Measurements from ENCODE around the gene UBC. TPM values are rescaled to one million over a fixed set of nuclear protein-coding genes. Genes with fewer than 3 reads are reported as not detected.

UBC gene
- total and polyA plus RNA-seq, 2 of the 4 experiments (the other 2 are of a cell fraction): 2,042 to 4,320 TPM

GRCh38 chr12:124864326-124864752 lies 50.1 kb downstream of the UBC start:
- H3K36me3 ChIP-seq (ENCODE audit: control insufficient read depth, insufficient read depth, low read length): no peaks in the 10 kb centered on the region
- peak overlapping the region; percentile 74 for H2BK20ac ChIP-seq (ENCODE audit: low read depth, low read length)
- H3K23ac ChIP-seq (ENCODE audit: low read depth, low read length): peak overlapping the region; percentile 90
- WGBS, 2 experiments (ENCODE audit: extremely low coverage in 2 of 2, insufficient read length in 1 of 2): 94% methylated on average over 10 of the region's 14 CpGs; no CpG with 5 or more reads in 1 of the 2 experiments
- peak overlapping the region; percentile 97 for H2AFZ ChIP-seq (replicated peaks; ENCODE audit: low read length, poor library complexity)
- peaks cover 0 to 9% of the 10 kb centered on the region in 2 experiments; a peak in 1 of 4 replicates for H3K79me1 ChIP-seq (ENCODE audit: low read depth in 1 of 2, low read length in 2 of 2)
- ATAC-seq (ENCODE audit: low read depth) (no peak), DNase-seq (no peak)
- peak overlapping the region; percentile 97 for H2AK9ac ChIP-seq (replicated peaks; ENCODE audit: low read depth, low read length, poor library complexity)
- H2BK15ac ChIP-seq (ENCODE audit: low read depth, low read length): peak overlapping the region; percentile 97; the same call in 2 of the 3 replicates
- H3K27me3 ChIP-seq (ENCODE audit: control insufficient read depth, insufficient read depth, low read length): no peaks in the 10 kb centered on the region
- H3K9ac ChIP-seq (ENCODE audit: low read depth, low read length): peak overlapping the region; percentile 38
- H4K5ac ChIP-seq (ENCODE audit: low read depth, low read length): peak overlapping the region; percentile 99
- TF ChIP-seq RCOR1 (IDR thresholded peaks at IDR 0.05; ENCODE audit: insufficient replicate concordance, low read length) (no peak), CEBPB (IDR thresholded peaks at IDR 0.05; ENCODE audit: low read depth, low read length) (no peak), ELK1 (IDR thresholded peaks at IDR 0.05; ENCODE audit: borderline replicate concordance, low read depth, low read length) (no peak), FOS (IDR thresholded peaks at IDR 0.05; ENCODE audit: low read depth, low read length) (no peak), RAD21 (IDR thresholded peaks at IDR 0.05; ENCODE audit: low read length) (no peak), MAFK (IDR thresholded peaks at IDR 0.05; ENCODE audit: low read depth, low read length) (no peak), BHLHE40 (IDR thresholded peaks at IDR 0.05; ENCODE audit: low read depth, low read length) (no peak), MAZ (IDR thresholded peaks at IDR 0.05; ENCODE audit: borderline replicate concordance, low read depth, low read length) (no peak)
- TF ChIP-seq, protein P1, sequence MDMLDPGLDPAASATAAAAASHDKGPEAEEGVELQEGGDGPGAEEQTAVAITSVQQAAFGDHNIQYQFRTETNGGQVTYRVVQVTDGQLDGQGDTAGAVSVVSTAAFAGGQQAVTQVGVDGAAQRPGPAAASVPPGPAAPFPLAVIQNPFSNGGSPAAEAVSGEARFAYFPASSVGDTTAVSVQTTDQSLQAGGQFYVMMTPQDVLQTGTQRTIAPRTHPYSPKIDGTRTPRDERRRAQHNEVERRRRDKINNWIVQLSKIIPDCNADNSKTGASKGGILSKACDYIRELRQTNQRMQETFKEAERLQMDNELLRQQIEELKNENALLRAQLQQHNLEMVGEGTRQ (IDR thresholded peaks at IDR 0.05; ENCODE audit: low read depth, low read length): no peak
- H3K4me3 ChIP-seq (ENCODE audit: insufficient read depth, low read depth, low read length): no peak overlapping the region
- in situ Hi-C loops (cut with MboI; ENCODE audit: low sequenced_read_pairs) (no loop called here), intact Hi-C loops (cut with micrococcal nuclease) (no loop called here), dilution Hi-C loops (cut with HindIII; ENCODE audit: low sequenced_read_pairs, unreplicated experiment) (no loop called here)
- peak overlapping the region; percentile 80 for H3K27ac ChIP-seq (ENCODE audit: insufficient read depth, low read length)
- peak overlapping the region; percentile 65 for H3K56ac ChIP-seq (ENCODE audit: extremely low read depth, insufficient read depth, low read length)
- H3K9me3 ChIP-seq (ENCODE audit: control insufficient read depth, insufficient read depth, low read length): peaks cover 4% of the 10 kb centered on the region; the same call in 1 of the 2 replicates
- ChIA-PET POLR2A (ENCODE audit: unreplicated experiment) (interaction anchor here (0.6 kb wide), 1 partner anchor 26 kb away, joined by 5 read pairs; no protein-coding TSS in a partner anchor), CTCF (no interaction called here)
- peak overlapping the region; percentile 100 for H4K8ac ChIP-seq (ENCODE audit: low read depth in 2 of 2, low read length in 2 of 2)
- peak overlapping the region; percentile 77 for H2BK5ac ChIP-seq (ENCODE audit: low read depth, low read length, poor library complexity, severe bottlenecking)
- BruUV-seq (replicated peaks): no TSS peak
- peak overlapping the region; percentile 57 for H3K4me2 ChIP-seq (ENCODE audit: low read depth, low read length)
- H3K14ac ChIP-seq (replicated peaks; ENCODE audit: low read depth, low read length): peak overlapping the region; percentile 99
- peak overlapping the region; percentile 80 for H3K18ac ChIP-seq (ENCODE audit: low read depth, low read length)
- no peaks in the 10 kb centered on the region for H4K20me1 ChIP-seq (ENCODE audit: insufficient read depth, low read length)
- H3K4me1 ChIP-seq (ENCODE audit: control insufficient read depth, insufficient read depth, low read length): peaks cover 6% of the 10 kb centered on the region
- H3K9me1 ChIP-seq (ENCODE audit: insufficient read depth, low read length): peaks cover 10% of the 10 kb centered on the region
- peak overlapping the region; percentile 93 for H2BK120ac ChIP-seq (ENCODE audit: low read depth, low read length)
- peak overlapping the region; percentile 99 for H2AK5ac ChIP-seq (ENCODE audit: low read depth, low read length)
- peak overlapping the region; percentile 98 for H4K91ac ChIP-seq (ENCODE audit: insufficient read depth, low read depth, low read length)
- H3K4ac ChIP-seq (ENCODE audit: low read depth, low read length): peak overlapping the region; percentile 99
